GM10248 (cell line): ENCODE data around the gene EPOP.

Experiments used
- CTCF ChIA-PET: fragments of 300-600 bp; sonication (Branson Sonifier 250); formaldehyde crosslinking; extraction: SDS; loops from one replicate; lab custom pipeline; 2021; ENCODE audit warnings: antibody characterized with exemption; lab: Yijun Ruan, JAX
- POLR2A ChIA-PET: fragments of 350-650 bp; sonication (Branson Sonifier 250); formaldehyde crosslinking; extraction: SDS; loops from one replicate; lab custom pipeline; 2020; ENCODE audit warnings: antibody characterized with exemption; lab: Yijun Ruan, JAX
- DNase-seq: peaks from one replicate; pipeline ENCODE4 v3.0.0; 2012; ENCODE audit errors: extremely low spot score
- TF ChIP-seq, protein P1 (sequence below): IDR thresholded peaks from 2 replicates; pipeline ENCODE4 v1.5.1; 2012; ENCODE audit warnings: mild to moderate bottlenecking, low read depth; ENCODE audit errors: extremely low read depth, missing control alignments, control extremely low read depth

EPOP gene

DNA sequence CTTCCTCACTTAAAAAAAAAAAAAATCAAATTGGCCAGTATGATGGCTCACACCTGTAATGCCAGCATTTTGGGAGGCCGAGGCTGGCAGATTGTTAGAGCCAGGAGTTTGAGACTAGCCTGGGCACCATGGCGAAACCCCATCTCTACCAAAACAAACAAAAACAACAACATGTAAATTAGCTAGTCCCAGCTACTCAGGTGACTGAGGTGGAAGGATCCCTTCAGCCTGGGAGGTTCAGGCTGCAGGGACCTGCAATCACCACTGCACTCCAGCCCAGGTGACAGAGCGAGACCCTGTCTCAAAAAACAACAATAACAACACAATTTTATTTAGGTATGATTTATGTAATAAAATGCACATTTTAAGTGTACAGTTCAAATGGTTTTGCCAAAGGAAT is 6.3 kb upstream of the EPOP start:
- TF ChIP-seq, protein P1, sequence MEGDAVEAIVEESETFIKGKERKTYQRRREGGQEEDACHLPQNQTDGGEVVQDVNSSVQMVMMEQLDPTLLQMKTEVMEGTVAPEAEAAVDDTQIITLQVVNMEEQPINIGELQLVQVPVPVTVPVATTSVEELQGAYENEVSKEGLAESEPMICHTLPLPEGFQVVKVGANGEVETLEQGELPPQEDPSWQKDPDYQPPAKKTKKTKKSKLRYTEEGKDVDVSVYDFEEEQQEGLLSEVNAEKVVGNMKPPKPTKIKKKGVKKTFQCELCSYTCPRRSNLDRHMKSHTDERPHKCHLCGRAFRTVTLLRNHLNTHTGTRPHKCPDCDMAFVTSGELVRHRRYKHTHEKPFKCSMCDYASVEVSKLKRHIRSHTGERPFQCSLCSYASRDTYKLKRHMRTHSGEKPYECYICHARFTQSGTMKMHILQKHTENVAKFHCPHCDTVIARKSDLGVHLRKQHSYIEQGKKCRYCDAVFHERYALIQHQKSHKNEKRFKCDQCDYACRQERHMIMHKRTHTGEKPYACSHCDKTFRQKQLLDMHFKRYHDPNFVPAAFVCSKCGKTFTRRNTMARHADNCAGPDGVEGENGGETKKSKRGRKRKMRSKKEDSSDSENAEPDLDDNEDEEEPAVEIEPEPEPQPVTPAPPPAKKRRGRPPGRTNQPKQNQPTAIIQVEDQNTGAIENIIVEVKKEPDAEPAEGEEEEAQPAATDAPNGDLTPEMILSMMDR, result no peak
- ChIA-PET CTCF (interaction anchor here (0.8 to 2.3 kb wide), 8 partner anchors 9 to 483 kb away, joined by 3 to 7 read pairs (median 3); partner anchors contain the start of gene PSMB3), POLR2A (no interaction called here)
- DNase-seq, result no peak

DNA sequence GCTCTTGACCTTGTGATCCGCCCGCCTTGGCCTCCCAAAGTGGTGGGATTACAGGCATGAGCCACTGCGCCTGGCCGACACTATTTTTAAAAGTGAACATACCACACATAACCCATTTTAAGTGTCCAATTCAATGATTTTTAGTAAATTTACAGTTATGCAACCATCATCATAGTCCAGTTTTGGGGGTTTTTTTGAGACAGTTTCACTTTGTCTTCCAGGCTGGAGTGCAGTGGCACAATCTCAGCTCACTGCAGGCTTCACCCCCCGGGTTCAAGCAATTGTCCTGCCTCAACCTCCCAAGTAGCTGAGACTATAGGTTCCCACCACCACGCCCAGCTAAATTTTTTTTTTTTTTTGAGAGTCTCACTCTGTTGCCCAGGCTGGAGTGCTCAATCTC is 3.1 kb upstream of the EPOP start:
- ChIA-PET POLR2A (no interaction called here), CTCF (interaction anchor here (0.7 to 5.7 kb wide), 13 partner anchors 10 to 119 kb away, joined by 3 to 80 read pairs (median 9); partner anchors contain the start of gene CISD3)
- DNase-seq, result no peak
- TF ChIP-seq, protein P1, result no peak

DNA sequence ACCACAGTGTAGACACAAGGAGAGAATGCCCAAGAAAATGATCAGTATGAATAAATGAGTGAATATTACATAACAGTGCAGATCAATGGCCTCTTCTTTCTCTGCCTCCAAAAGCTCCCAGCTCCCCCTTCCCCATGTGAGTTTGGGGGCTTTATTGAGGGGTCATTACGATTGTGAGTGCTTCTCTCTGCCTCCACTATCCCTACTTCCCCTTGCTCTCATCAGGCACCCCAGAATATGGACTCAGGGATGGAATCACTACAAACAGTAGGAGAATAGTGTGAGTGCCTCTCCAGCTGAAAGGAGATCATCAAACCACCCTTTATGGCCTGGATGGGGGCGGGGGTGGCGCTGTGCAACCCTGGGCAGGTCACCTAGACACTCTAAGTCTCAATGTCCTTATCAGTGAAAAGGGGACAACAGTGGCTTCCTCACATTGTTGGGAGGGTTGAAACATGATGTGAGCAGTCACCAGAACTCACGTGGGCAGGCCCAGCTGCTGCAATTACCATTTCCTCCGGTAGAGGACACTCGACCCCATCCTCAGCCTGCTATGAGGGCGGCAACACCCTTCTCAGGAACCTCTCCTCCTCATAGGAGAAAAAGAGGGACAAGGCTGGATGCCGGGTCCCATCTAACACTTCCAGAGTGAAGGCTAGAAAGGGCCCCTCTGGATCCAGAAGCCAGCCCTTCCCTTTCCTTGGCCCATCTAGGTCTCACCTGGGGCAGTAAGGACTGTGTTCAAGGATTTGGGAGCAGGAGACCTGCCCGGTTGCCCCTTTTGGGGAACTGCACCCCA is 2.1 kb upstream of the EPOP start:
- POLR2A ChIA-PET, result interaction anchor here (0.6 kb wide), 2 partner anchors 29 to 83 kb away, joined by 3 to 4 read pairs; no protein-coding TSS in a partner anchor
- TF ChIP-seq, protein P1, result peak; percentile 94
- CTCF ChIA-PET, result interaction anchor here (0.7 to 5.7 kb wide), 26 partner anchors 9 to 476 kb away, joined by 3 to 80 read pairs (median 6); partner anchors contain the start of gene CISD3
- DNase-seq, result peak; percentile 87

DNA sequence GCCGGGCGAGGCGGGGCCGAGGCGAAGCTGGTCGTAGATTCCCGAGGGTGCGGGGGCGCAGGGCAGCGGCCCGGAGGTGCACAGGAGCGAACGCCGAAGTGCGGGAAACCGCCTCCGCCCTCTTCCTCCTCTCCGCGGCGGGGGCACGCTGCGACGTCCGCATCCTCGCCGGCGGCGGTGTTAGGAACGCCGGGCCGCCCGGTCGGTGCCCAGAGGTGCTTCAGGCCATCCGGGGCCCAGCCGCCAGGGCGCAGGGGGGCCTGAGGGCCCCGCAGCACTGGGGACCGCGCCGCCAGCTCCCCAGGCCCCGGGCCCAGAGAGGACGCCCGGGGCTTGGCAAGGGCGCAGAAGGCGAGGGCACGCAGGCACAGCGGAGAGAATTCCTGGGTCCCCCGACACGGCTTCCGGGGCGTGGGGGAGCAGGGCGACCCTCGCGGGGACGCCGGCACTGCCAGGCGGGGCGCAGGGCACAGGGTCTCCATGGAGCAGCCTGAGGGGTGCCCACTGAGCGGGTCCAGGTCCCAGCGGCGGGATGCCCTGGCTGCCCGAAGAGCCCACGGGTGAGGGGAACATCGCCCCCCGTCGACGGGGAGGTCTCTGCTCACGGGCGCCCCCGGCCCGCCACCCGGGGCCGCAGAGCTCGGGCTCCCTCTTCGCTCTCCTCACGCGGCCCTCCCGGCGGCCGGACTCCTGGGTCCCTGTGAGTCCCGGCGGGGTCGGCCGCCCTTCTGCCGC is 576 bp downstream of the EPOP start:
- TF ChIP-seq, protein P1, result peak; percentile 22
- no peak for DNase-seq
- POLR2A ChIA-PET, result no interaction called here
- CTCF ChIA-PET, result interaction anchor here (1.4 to 5.7 kb wide), 6 partner anchors 9 to 115 kb away, joined by 4 to 80 read pairs (median 6); no protein-coding TSS in a partner anchor

DNA sequence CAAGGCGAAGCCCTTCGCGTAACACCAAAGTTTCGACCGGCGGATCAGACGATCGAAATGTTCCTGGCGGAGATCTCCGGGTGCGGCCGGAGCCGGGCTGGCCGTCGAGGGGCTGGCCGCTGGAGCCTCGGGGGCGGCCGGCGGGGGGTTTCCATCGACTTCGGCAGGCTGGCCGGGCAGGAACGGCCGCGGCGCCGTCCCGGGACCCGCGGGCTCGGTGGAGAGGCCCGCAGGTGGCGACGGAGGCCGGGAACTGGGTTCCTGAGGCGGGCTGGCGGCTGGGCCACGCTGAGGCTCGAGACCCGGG is 1.1 kb downstream of the EPOP start:
- DNase-seq, result no peak
- TF ChIP-seq, protein P1, result peak; percentile 15
- ChIA-PET CTCF (interaction anchor here (1.6 to 5.7 kb wide), 4 partner anchors 8 to 62 kb away, joined by 5 to 80 read pairs (median 6); no protein-coding TSS in a partner anchor), POLR2A (no interaction called here)

DNA sequence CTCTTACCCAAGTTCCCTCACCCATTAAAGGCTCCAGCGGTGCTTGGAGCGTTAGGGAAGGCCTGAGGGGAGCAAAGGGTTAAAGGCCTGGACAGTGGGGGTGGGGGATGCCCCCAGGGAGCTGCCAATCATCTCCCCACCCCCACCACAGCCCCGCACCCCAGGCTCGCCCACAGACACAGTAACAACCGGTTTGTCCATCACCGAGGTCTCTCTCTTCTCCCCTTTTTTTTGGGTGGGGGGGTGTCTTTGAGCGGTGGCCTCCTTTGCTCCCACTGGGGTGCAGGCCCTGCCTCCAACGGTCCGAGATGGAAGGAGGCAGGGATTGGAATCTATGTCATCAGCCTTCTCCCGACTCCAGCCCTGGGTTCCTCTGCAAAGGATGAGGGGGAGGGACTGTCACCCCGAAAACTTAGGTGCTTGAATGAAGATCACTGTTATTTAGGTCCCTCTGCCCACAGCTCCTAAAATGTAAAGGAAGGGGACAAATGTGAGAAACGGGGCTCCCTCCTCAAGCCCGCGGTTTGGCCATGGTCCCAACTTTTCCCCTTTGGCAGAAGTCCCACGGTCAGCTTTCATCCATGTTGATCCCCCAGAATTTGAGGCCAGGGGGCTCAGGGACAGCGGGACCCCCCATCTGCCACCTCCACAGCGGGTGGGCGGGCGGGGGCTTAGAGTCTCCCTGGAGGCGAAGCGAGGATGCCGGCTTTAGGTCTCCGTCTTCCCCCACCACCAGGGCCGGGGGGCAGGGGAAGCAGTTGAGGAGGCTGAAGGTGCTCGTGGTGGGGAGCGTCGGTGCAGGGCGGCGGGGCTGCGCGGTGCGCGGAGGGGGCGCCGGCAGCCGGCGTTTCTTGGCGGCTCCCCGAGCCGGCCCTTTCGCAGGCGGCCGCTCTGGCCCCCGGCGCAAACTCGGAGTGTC is 1.7 kb downstream of the EPOP start:
- no peak for DNase-seq
- TF ChIP-seq, protein P1, result no peak
- ChIA-PET CTCF (interaction anchor here (1.4 to 5.7 kb wide), 3 partner anchors 10 to 63 kb away, joined by 3 to 80 read pairs (median 7); no protein-coding TSS in a partner anchor), POLR2A (no interaction called here)
